Measurements from ENCODE around the gene DIAPH2.

The DIAPH2 gene

GRCh38 chrX:97238632-97239031 is 554.0 kb downstream of the DIAPH2 start:
- ChIA-PET POLR2A (no interaction called here), CTCF (no interaction called here)
- Histone ChIP-seq H3K36me3 (ENCODE audit: control insufficient read depth in 4 of 4, insufficient read depth in 4 of 4, low read length in 3 of 4) (no peaks in the 10 kb centered on the region), H3K27me3 (replicated peaks in 2 of 5; ENCODE audit: control insufficient read depth in 4 of 5, insufficient read depth in 5 of 5, low read length in 4 of 5) (no peaks in the 10 kb centered on the region), H3K27ac (ENCODE audit: insufficient read depth in 1 of 2, low read depth in 1 of 2, low read length in 2 of 2, poor library complexity in 1 of 2, severe bottlenecking in 2 of 2) (no peak overlapping the region), H3K4me1 (ENCODE audit: control extremely low read depth in 1 of 4, control insufficient read depth in 4 of 4, insufficient read depth in 4 of 4, low read length in 3 of 4) (no peaks in the 10 kb centered on the region), H3K4me3 (ENCODE audit: control insufficient read depth in 1 of 7, extremely low read depth in 1 of 7, insufficient read depth in 4 of 7, low read depth in 2 of 7, low read length in 6 of 7) (no peak overlapping the region), H3K9me3 (ENCODE audit: control extremely low read depth in 1 of 5, control insufficient read depth in 4 of 5, insufficient read depth in 2 of 5, low read depth in 1 of 5, low read length in 4 of 5) (no peaks in the 10 kb centered on the region)
- DNase-seq = no peak
- WGBS (ENCODE audit: insufficient coverage) = no CpG with 5 or more reads among the region's 5 CpGs

GRCh38 chrX:97252111-97252510 is 567.5 kb downstream of the DIAPH2 start:
- DNase-seq = no peak
- POLR2A ChIA-PET = no interaction called here
- CTCF ChIA-PET = no interaction called here

GRCh38 chrX:97260679-97261078 is 576.0 kb downstream of the DIAPH2 start:
- Histone ChIP-seq H3K27ac (ENCODE audit: insufficient read depth in 1 of 2, low read depth in 1 of 2, low read length in 2 of 2, poor library complexity in 1 of 2, severe bottlenecking in 2 of 2) (no peak overlapping the region), H3K4me3 (ENCODE audit: control insufficient read depth in 1 of 7, extremely low read depth in 1 of 7, insufficient read depth in 4 of 7, low read depth in 2 of 7, low read length in 6 of 7) (no peak overlapping the region), H3K36me3 (ENCODE audit: control insufficient read depth in 4 of 4, insufficient read depth in 4 of 4, low read length in 3 of 4) (peaks cover 0 to 2% (median 0%) of the 10 kb centered on the region in 4 experiments), H3K27me3 (replicated peaks in 2 of 5; ENCODE audit: control insufficient read depth in 4 of 5, insufficient read depth in 5 of 5, low read length in 4 of 5) (no peaks in the 10 kb centered on the region), H3K4me1 (ENCODE audit: control extremely low read depth in 1 of 4, control insufficient read depth in 4 of 4, insufficient read depth in 4 of 4, low read length in 3 of 4) (no peaks in the 10 kb centered on the region), H3K9me3 (ENCODE audit: control extremely low read depth in 1 of 5, control insufficient read depth in 4 of 5, insufficient read depth in 2 of 5, low read depth in 1 of 5, low read length in 4 of 5) (no peaks in the 10 kb centered on the region)
- ChIA-PET CTCF (no interaction called here), POLR2A (no interaction called here)
- 85% methylated on average over 2 of the region's 5 CpGs for WGBS (ENCODE audit: insufficient coverage)
- DNase-seq = no peak

More at GRCh38 chrX:97252111-97252510, 567.5 kb downstream of the DIAPH2 start:
- no peaks in the 10 kb centered on the region for H3K36me3 ChIP-seq (ENCODE audit: control insufficient read depth in 4 of 4, insufficient read depth in 4 of 4, low read length in 3 of 4)
- H3K9me3 ChIP-seq (ENCODE audit: control extremely low read depth in 1 of 5, control insufficient read depth in 4 of 5, insufficient read depth in 2 of 5, low read depth in 1 of 5, low read length in 4 of 5) = no peaks in the 10 kb centered on the region
- no peak overlapping the region for H3K4me3 ChIP-seq (ENCODE audit: control insufficient read depth in 1 of 7, extremely low read depth in 1 of 7, insufficient read depth in 4 of 7, low read depth in 2 of 7, low read length in 6 of 7)
- no peaks in the 10 kb centered on the region for H3K27me3 ChIP-seq (replicated peaks in 2 of 5; ENCODE audit: control insufficient read depth in 4 of 5, insufficient read depth in 5 of 5, low read length in 4 of 5)
- 70% methylated on average over 2 of the region's 3 CpGs for WGBS (ENCODE audit: insufficient coverage)
- no peaks in the 10 kb centered on the region for H3K4me1 ChIP-seq (ENCODE audit: control extremely low read depth in 1 of 4, control insufficient read depth in 4 of 4, insufficient read depth in 4 of 4, low read length in 3 of 4)
- H3K27ac ChIP-seq (ENCODE audit: insufficient read depth in 1 of 2, low read depth in 1 of 2, low read length in 2 of 2, poor library complexity in 1 of 2, severe bottlenecking in 2 of 2) = no peak overlapping the region

- Histone ChIP-seq H3K9me3 (ENCODE audit: control extremely low read depth in 1 of 5, control insufficient read depth in 4 of 5, insufficient read depth in 2 of 5, low read depth in 1 of 5, low read length in 4 of 5) (no peaks in the 10 kb centered on the region), H3K36me3 (ENCODE audit: control insufficient read depth in 4 of 4, insufficient read depth in 4 of 4, low read length in 3 of 4) (no peaks in the 10 kb centered on the region), H3K27me3 (replicated peaks in 2 of 5; ENCODE audit: control insufficient read depth in 4 of 5, insufficient read depth in 5 of 5, low read length in 4 of 5) (no peaks in the 10 kb centered on the region), H3K4me3 (ENCODE audit: control insufficient read depth in 1 of 7, extremely low read depth in 1 of 7, insufficient read depth in 4 of 7, low read depth in 2 of 7, low read length in 6 of 7) (no peak overlapping the region), H3K27ac (ENCODE audit: insufficient read depth in 1 of 2, low read depth in 1 of 2, low read length in 2 of 2, poor library complexity in 1 of 2, severe bottlenecking in 2 of 2) (no peak overlapping the region), H3K4me1 (ENCODE audit: control extremely low read depth in 1 of 4, control insufficient read depth in 4 of 4, insufficient read depth in 4 of 4, low read length in 3 of 4) (no peaks in the 10 kb centered on the region)
- POLR2A ChIA-PET = no interaction called here
- WGBS (ENCODE audit: insufficient coverage) = no CpG with 5 or more reads among the region's 2 CpGs
- CTCF ChIA-PET = no interaction called here
- no peak for DNase-seq
These were observed 581.9 kb downstream of the DIAPH2 start for GRCh38 chrX:97266406-97267121.

GRCh38 chrX:97267396-97268181 is 582.9 kb downstream of the DIAPH2 start:
- no CpG with 5 or more reads among the region's 4 CpGs for WGBS (ENCODE audit: insufficient coverage)
- no peaks in the 10 kb centered on the region for H3K9me3 ChIP-seq (ENCODE audit: control extremely low read depth in 1 of 5, control insufficient read depth in 4 of 5, insufficient read depth in 2 of 5, low read depth in 1 of 5, low read length in 4 of 5)
- no peaks in the 10 kb centered on the region for H3K4me1 ChIP-seq (ENCODE audit: control extremely low read depth in 1 of 4, control insufficient read depth in 4 of 4, insufficient read depth in 4 of 4, low read length in 3 of 4)
- ChIA-PET POLR2A (no interaction called here), CTCF (no interaction called here)
- no peaks in the 10 kb centered on the region for H3K27me3 ChIP-seq (replicated peaks in 2 of 5; ENCODE audit: control insufficient read depth in 4 of 5, insufficient read depth in 5 of 5, low read length in 4 of 5)
- H3K36me3 ChIP-seq (ENCODE audit: control insufficient read depth in 4 of 4, insufficient read depth in 4 of 4, low read length in 3 of 4) = no peaks in the 10 kb centered on the region
- no peak overlapping the region for H3K27ac ChIP-seq (ENCODE audit: insufficient read depth in 1 of 2, low read depth in 1 of 2, low read length in 2 of 2, poor library complexity in 1 of 2, severe bottlenecking in 2 of 2)
- H3K4me3 ChIP-seq (ENCODE audit: control insufficient read depth in 1 of 7, extremely low read depth in 1 of 7, insufficient read depth in 4 of 7, low read depth in 2 of 7, low read length in 6 of 7) = no peak overlapping the region
- DNase-seq = no peak

GRCh38 chrX:97268182-97268680 is 583.6 kb downstream of the DIAPH2 start:
- H3K36me3 ChIP-seq (ENCODE audit: control insufficient read depth in 4 of 4, insufficient read depth in 4 of 4, low read length in 3 of 4) = no peaks in the 10 kb centered on the region
- ChIA-PET POLR2A (no interaction called here), CTCF (no interaction called here)
- DNase-seq = no peak
- no peaks in the 10 kb centered on the region for H3K9me3 ChIP-seq (ENCODE audit: control extremely low read depth in 1 of 5, control insufficient read depth in 4 of 5, insufficient read depth in 2 of 5, low read depth in 1 of 5, low read length in 4 of 5)
- H3K27me3 ChIP-seq (replicated peaks in 2 of 5; ENCODE audit: control insufficient read depth in 4 of 5, insufficient read depth in 5 of 5, low read length in 4 of 5) = no peaks in the 10 kb centered on the region
- H3K4me3 ChIP-seq (ENCODE audit: control insufficient read depth in 1 of 7, extremely low read depth in 1 of 7, insufficient read depth in 4 of 7, low read depth in 2 of 7, low read length in 6 of 7) = no peak overlapping the region
- no CpG with 5 or more reads among the region's 2 CpGs for WGBS (ENCODE audit: insufficient coverage)
- H3K27ac ChIP-seq (ENCODE audit: insufficient read depth in 1 of 2, low read depth in 1 of 2, low read length in 2 of 2, poor library complexity in 1 of 2, severe bottlenecking in 2 of 2) = no peak overlapping the region
- H3K4me1 ChIP-seq (ENCODE audit: control extremely low read depth in 1 of 4, control insufficient read depth in 4 of 4, insufficient read depth in 4 of 4, low read length in 3 of 4) = no peaks in the 10 kb centered on the region

GRCh38 chrX:97284531-97284930 is 599.9 kb downstream of the DIAPH2 start:
- H3K27me3 ChIP-seq (replicated peaks in 2 of 5; ENCODE audit: control insufficient read depth in 4 of 5, insufficient read depth in 5 of 5, low read length in 4 of 5) = no peaks in the 10 kb centered on the region
- POLR2A ChIA-PET = no interaction called here
- WGBS (ENCODE audit: insufficient coverage) = 96% methylated on average over 8 of the region's 9 CpGs

More at GRCh38 chrX:97284531-97284930, 599.9 kb downstream of the DIAPH2 start:
- Histone ChIP-seq H3K27ac (ENCODE audit: insufficient read depth in 1 of 2, low read depth in 1 of 2, low read length in 2 of 2, poor library complexity in 1 of 2, severe bottlenecking in 2 of 2) (no peak overlapping the region), H3K9me3 (ENCODE audit: control extremely low read depth in 1 of 5, control insufficient read depth in 4 of 5, insufficient read depth in 2 of 5, low read depth in 1 of 5, low read length in 4 of 5) (no peaks in the 10 kb centered on the region), H3K4me1 (ENCODE audit: control extremely low read depth in 1 of 4, control insufficient read depth in 4 of 4, insufficient read depth in 4 of 4, low read length in 3 of 4) (no peaks in the 10 kb centered on the region), H3K4me3 (ENCODE audit: control insufficient read depth in 1 of 7, extremely low read depth in 1 of 7, insufficient read depth in 4 of 7, low read depth in 2 of 7, low read length in 6 of 7) (no peak overlapping the region), H3K36me3 (ENCODE audit: control insufficient read depth in 4 of 4, insufficient read depth in 4 of 4, low read length in 3 of 4) (no peaks in the 10 kb centered on the region)
- DNase-seq = no peak
- CTCF ChIA-PET = no interaction called here

All from common myeloid progenitor, CD34-positive (primary cell).